Fibroblast of pulmonary artery (primary cell): ENCODE results near the gene LAMA5.

ENCODE experiments used
- DNase-seq: peaks from one replicate; pipeline ENCODE4 v3.0.0-alpha.2; 2010; ENCODE audit warnings: low read depth
- H3K4me3 ChIP-seq: replicated peaks from 2 replicates; pipeline ENCODE4 v1.5.1; 2011; ENCODE audit warnings: low read depth, mild to moderate bottlenecking, control low read depth, low read length, moderate library complexity
- CTCF ChIP-seq: IDR thresholded peaks from 2 replicates; pipeline ENCODE4 v1.5.1; 2011; ENCODE audit warnings: mild to moderate bottlenecking, control low read depth, low read length, inconsistent platforms; ENCODE audit errors: missing control alignments

Gene LAMA5

GRCh38 chr20:62406635-62407176 is 39.6 kb upstream of the LAMA5 start:
- H3K4me3 ChIP-seq = peak overlapping the region; percentile 60
- no peak for DNase-seq
- TF ChIP-seq CTCF = no peak

GRCh38 chr20:62405981-62406513 is 38.9 kb upstream of the LAMA5 start:
- H3K4me3 ChIP-seq = peak overlapping the region; percentile 60
- no peak for TF ChIP-seq CTCF
- no peak for DNase-seq

GRCh38 chr20:62405108-62405980 is 38.2 kb upstream of the LAMA5 start:
- no peak overlapping the region for H3K4me3 ChIP-seq
- peak; percentile 75 for TF ChIP-seq CTCF
- peak; percentile 79 for DNase-seq

GRCh38 chr20:62404761-62405107 is 37.6 kb upstream of the LAMA5 start:
- DNase-seq = no peak
- TF ChIP-seq CTCF = no peak
- no peak overlapping the region for H3K4me3 ChIP-seq

GRCh38 chr20:62404112-62404665 is 37.1 kb upstream of the LAMA5 start:
- TF ChIP-seq CTCF = no peak
- no peak for DNase-seq

GRCh38 chr20:62403331-62403730 is 36.2 kb upstream of the LAMA5 start:
- no peak for TF ChIP-seq CTCF
- DNase-seq = no peak
- no peak overlapping the region for H3K4me3 ChIP-seq

More at GRCh38 chr20:62404112-62404665, 37.1 kb upstream of the LAMA5 start:
- no peak overlapping the region for H3K4me3 ChIP-seq
